Tibial nerve (tissue), 4 donors: ENCODE results near the gene USP32. TPM values are rescaled to one million over a fixed set of nuclear protein-coding genes. Genes with fewer than 3 reads are reported as not detected.
"Not testable (repeated sequence)": the region's sequence is repeated elsewhere in the genome, so short reads cannot be mapped to it uniquely, and the experiment has no call there.

Experiments used
- DNase-seq, 2 donors: peaks; one replicate each; pipeline ENCODE4 v3.0.0-alpha.2; 2019; ENCODE audit warnings: low spot score in 2 of 2
- H3K27ac ChIP-seq, 4 donors: fragments of 200-600 bp; sonication (generic) in 3 of 4; one replicate each; pipeline ENCODE4 v1.5.1; 2017 to 2019; ENCODE audit warnings: mild to moderate bottlenecking in 1 of 4
- H3K27me3 ChIP-seq, 2 donors: fragments of 200-600 bp; sonication (generic) in 1 of 2; one replicate each; pipeline versions ENCODE4 v1.5.1 to v1.6.0; 2017 to 2019
- H3K36me3 ChIP-seq, 3 donors: fragments of 200-600 bp; sonication (generic); one replicate each; pipeline ENCODE4 v1.5.1; 2018 to 2019
- H3K4me1 ChIP-seq, 4 donors: fragments of 200-600 bp; sonication (generic) in 3 of 4; one replicate each; pipeline ENCODE4 v1.5.1; 2017 to 2019
- H3K4me3 ChIP-seq, 4 donors: fragments of 200-600 bp; sonication (generic) in 3 of 4; one replicate each; pipeline ENCODE4 v1.5.1; 2017 to 2019; ENCODE audit warnings: mild to moderate bottlenecking in 1 of 4, moderate library complexity in 1 of 4
- H3K9me3 ChIP-seq, 4 donors: fragments of 200-600 bp; sonication (generic) in 3 of 4; one replicate each; pipeline ENCODE4 v1.5.1; 2017 to 2019
- CTCF ChIP-seq, 5 experiments: fragments of 200-600 bp in 3 of 5; fragments of 450-650 bp in 2 of 5; sonication (generic) in 3 of 5; IDR thresholded peaks; one replicate each; pipeline ENCODE4 v1.5.1; 2016 to 2019; ENCODE audit warnings: antibody characterized with exemption in 5 of 5, mild to moderate bottlenecking in 3 of 5, moderate library complexity in 2 of 5
- EP300 ChIP-seq, 2 donors: sonication (generic); formaldehyde crosslinking; IDR thresholded peaks; one replicate each; pipeline ENCODE4 v1.6.1; 2017; ENCODE audit warnings: antibody characterized with exemption in 2 of 2, mild to moderate bottlenecking in 1 of 2
- POLR2A ChIP-seq, 2 donors: fragments of 450-650 bp; IDR thresholded peaks; one replicate each; pipeline ENCODE4 v1.6.1; 2017; ENCODE audit warnings: antibody characterized with exemption in 2 of 2, mild to moderate bottlenecking in 2 of 2, moderate library complexity in 2 of 2
- WGBS, 2 donors: methylation state at CpG; one replicate each; pipeline ENCODE4 v1.1.5; 2018; 5-methylcytosine and 5-hydroxymethylcytosine counted together
- total RNA-seq, 4 donors: library from RNA; depleted of rRNA; stranded (reverse); fragments of >200 nt; gene quantifications; one replicate each; pipeline ENCODE4 v1.1.0, GENCODE V29; 2016

Gene USP32
- total RNA-seq, 4 donors from 2014 or later: 49.6 to 64.7 (median 56.5) TPM

- Histone ChIP-seq H3K4me1 (no peaks in the 10 kb centered on the region), H3K36me3 (peaks cover 0 to 6% (median 0%) of the 10 kb centered on the region in 3 donors), H3K9me3 (no peaks in the 10 kb centered on the region), H3K27me3 (no peaks in the 10 kb centered on the region), H3K27ac (no peak overlapping the region), H3K4me3 (no peak overlapping the region)
- no peak for DNase-seq
- 87 to 92% methylated on average over 2 of the region's 2 CpGs for WGBS, 2 donors
- TF ChIP-seq POLR2A (IDR thresholded peaks at IDR 0.05): no peak
- no peak for TF ChIP-seq CTCF (IDR thresholded peaks at IDR 0.05)
- no peak for TF ChIP-seq EP300 (IDR thresholded peaks at IDR 0.05)
These were observed 69.9 kb downstream of the USP32 start for GRCh38 chr17:60322056-60322387.

DNA sequence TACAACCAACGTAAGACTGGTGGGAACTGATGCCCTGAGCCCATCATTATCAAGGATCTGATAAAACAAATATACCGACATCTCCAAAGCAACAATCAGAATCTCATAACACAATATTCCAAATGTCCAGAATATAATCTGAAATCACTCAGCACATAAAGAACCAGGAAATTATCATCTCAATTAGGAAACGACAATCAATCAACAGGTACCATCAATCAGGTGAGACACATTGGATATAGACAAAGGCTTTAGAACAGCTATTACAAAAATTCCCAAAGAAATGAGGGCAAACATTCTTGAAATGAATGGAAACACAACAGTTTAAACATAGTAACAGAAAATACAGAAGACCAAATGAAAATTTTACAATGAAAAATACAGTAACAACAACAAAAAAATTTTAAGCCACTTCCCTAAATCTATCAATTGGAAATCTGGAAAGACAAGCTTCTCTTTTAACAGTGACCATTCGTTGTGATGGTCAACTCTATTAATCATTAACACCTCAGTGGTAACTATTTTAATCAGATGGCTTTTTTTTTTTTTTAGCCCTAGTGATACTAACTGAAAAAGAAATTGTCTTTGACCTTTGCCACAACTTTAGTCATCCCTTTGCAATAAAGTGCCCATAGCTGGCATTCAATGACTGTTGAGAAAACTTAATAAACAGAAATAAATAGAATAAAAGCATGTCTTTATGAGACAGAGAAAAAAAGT is 70.4 kb downstream of the USP32 start:
- no peak overlapping the region for H3K27ac ChIP-seq
- H3K4me1 ChIP-seq: no peaks in the 10 kb centered on the region
- no peaks in the 10 kb centered on the region for H3K27me3 ChIP-seq
- DNase-seq: no peak
- peaks cover 0 to 6% (median 0%) of the 10 kb centered on the region in 3 donors for H3K36me3 ChIP-seq
- H3K9me3 ChIP-seq: no peaks in the 10 kb centered on the region
- TF ChIP-seq POLR2A (IDR thresholded peaks at IDR 0.05) (no peak), CTCF (IDR thresholded peaks at IDR 0.05) (no peak), EP300 (IDR thresholded peaks at IDR 0.05) (no peak)
- H3K4me3 ChIP-seq: no peak overlapping the region
- 88 to 90% methylated on average over 4 of the region's 4 CpGs for WGBS, 2 donors

GRCh38 chr17:60318830-60319229 is 73.1 kb downstream of the USP32 start:
- Histone ChIP-seq H3K36me3 (no peaks in the 10 kb centered on the region), H3K4me3 (no peak overlapping the region), H3K9me3 (no peaks in the 10 kb centered on the region), H3K4me1 (no peaks in the 10 kb centered on the region), H3K27me3 (no peaks in the 10 kb centered on the region), H3K27ac (no peak overlapping the region)
- no peak for DNase-seq
- no peak for TF ChIP-seq POLR2A (IDR thresholded peaks at IDR 0.05)
- 94 to 96% methylated on average over 5 of the region's 5 CpGs for whole genome bisulfite sequencing, 2 donors

- H3K36me3 ChIP-seq: no peaks in the 10 kb centered on the region
- H3K9me3 ChIP-seq: no peaks in the 10 kb centered on the region
- H3K27me3 ChIP-seq: no peaks in the 10 kb centered on the region
- H3K4me3 ChIP-seq: no peak overlapping the region
- no peak overlapping the region for H3K27ac ChIP-seq
- TF ChIP-seq CTCF (IDR thresholded peaks at IDR 0.05) (no peak), EP300 (IDR thresholded peaks at IDR 0.05) (no peak), POLR2A (IDR thresholded peaks at IDR 0.05) (no peak)
- H3K4me1 ChIP-seq: peaks cover 0 to 2% (median 0%) of the 10 kb centered on the region in 4 donors
- DNase-seq: no peak
These were observed 73.6 kb downstream of the USP32 start for GRCh38 chr17:60318326-60318725.

GRCh38 chr17:60315650-60316049 is 76.3 kb downstream of the USP32 start:
- Histone ChIP-seq H3K27ac (no peak overlapping the region), H3K4me1 (peaks cover 0 to 8% (median 0%) of the 10 kb centered on the region in 4 donors), H3K9me3 (no peaks in the 10 kb centered on the region), H3K27me3 (no peaks in the 10 kb centered on the region), H3K4me3 (no peak overlapping the region), H3K36me3 (no peaks in the 10 kb centered on the region)
- WGBS, 2 donors: 85 to 90% methylated on average over 2 of the region's 2 CpGs
- no peak for DNase-seq
- TF ChIP-seq POLR2A (IDR thresholded peaks at IDR 0.05) (no peak), CTCF (IDR thresholded peaks at IDR 0.05) (no peak), EP300 (IDR thresholded peaks at IDR 0.05) (no peak)

- not testable (repeated sequence) for H3K27ac ChIP-seq, H3K4me3 ChIP-seq, H3K36me3 ChIP-seq, DNase-seq, H3K27me3 ChIP-seq, H3K9me3 ChIP-seq, H3K4me1 ChIP-seq
- 89 to 90% methylated on average over 8 of the region's 8 CpGs for WGBS, 2 donors
These were observed 77.0 kb downstream of the USP32 start for GRCh38 chr17:60314900-60315299.
